Frontal cortex (tissue), 4 donors: ENCODE results near the gene PGA3. TPM values are rescaled to one million over a fixed set of nuclear protein-coding genes. Genes with fewer than 3 reads are reported as not detected.
"Not testable (repeated sequence)": the region's sequence is repeated elsewhere in the genome, so short reads cannot be mapped to it uniquely, and the experiment has no call there.

Source experiments
- DNase-seq, 2 donors: peaks; one replicate each; pipeline ENCODE4 v3.0.0; 2012; ENCODE audit warnings: low spot score in 2 of 2
- FAIRE-seq: peaks from 2 replicates; lab custom pipeline; 2012; peaks lifted over from hg19 to GRCh38; lab: Jason Lieb, UNC
- total RNA-seq: library from RNA; depleted of rRNA; stranded (reverse); fragments of >200 nt; gene quantifications from one replicate; pipeline ENCODE4 v1.2.3, GENCODE V29; 2014
- donor health status: control.
- donor health status: control.
- donor health status: control.

PGA3 gene
- total RNA-seq, 1 donor from 2014 or later = not detected

GRCh38 chr11:61168800-61169199, 34.5 kb upstream of the PGA3 start:
- FAIRE-seq (no peak), DNase-seq (no peak)

- no peak for DNase-seq
- FAIRE-seq = no peak
Measured at GRCh38 chr11:61170566-61170965, 32.7 kb upstream of the PGA3 start.

- no peak for DNase-seq
- no peak for FAIRE-seq
Measured at GRCh38 chr11:61171907-61172306, 31.4 kb upstream of the PGA3 start.

GRCh38 chr11:61172356-61172755, 31.0 kb upstream of the PGA3 start:
- DNase-seq (no peak), FAIRE-seq (no peak)

- DNase-seq (no peak), FAIRE-seq (no peak)
Measured at GRCh38 chr11:61172888-61173287, 30.4 kb upstream of the PGA3 start.

- DNase-seq (no peak), FAIRE-seq (no peak)
Measured at GRCh38 chr11:61173456-61173855, 29.9 kb upstream of the PGA3 start.

GRCh38 chr11:61174273-61174672, 29.0 kb upstream of the PGA3 start:
- no peak for FAIRE-seq
- no peak for DNase-seq

- DNase-seq (no peak), FAIRE-seq (no peak)
Measured at GRCh38 chr11:61174949-61175348, 28.4 kb upstream of the PGA3 start.

GRCh38 chr11:61176446-61176845, 26.9 kb upstream of the PGA3 start:
- FAIRE-seq (no peak), DNase-seq (no peak)

GRCh38 chr11:61180205-61180604, 23.1 kb upstream of the PGA3 start:
- FAIRE-seq, DNase-seq: not testable (repeated sequence)

GRCh38 chr11:61181489-61181888, 21.8 kb upstream of the PGA3 start:
- no peak for DNase-seq
- FAIRE-seq = no peak

- DNase-seq = no peak
- FAIRE-seq = no peak
Measured at GRCh38 chr11:61183645-61184044, 19.7 kb upstream of the PGA3 start.

- DNase-seq = no peak
- FAIRE-seq = no peak
Measured at GRCh38 chr11:61186504-61186903, 16.8 kb upstream of the PGA3 start.

GRCh38 chr11:61187505-61188130, 15.7 kb upstream of the PGA3 start:
- FAIRE-seq (no peak), DNase-seq (peak; percentile 47 to 68)

GRCh38 chr11:61189933-61190332, 13.4 kb upstream of the PGA3 start:
- FAIRE-seq (no peak), DNase-seq (no peak)

- no peak for FAIRE-seq
- no peak for DNase-seq
Measured at GRCh38 chr11:61193596-61193995, 9.7 kb upstream of the PGA3 start.

GRCh38 chr11:61194169-61194671, 9.1 kb upstream of the PGA3 start:
- DNase-seq (no peak), FAIRE-seq (no peak)

GRCh38 chr11:61194981-61195695, 8.2 kb upstream of the PGA3 start:
- FAIRE-seq = no peak
- DNase-seq = no peak

GRCh38 chr11:61195719-61196118, 7.6 kb upstream of the PGA3 start:
- no peak for FAIRE-seq
- DNase-seq = no peak

- FAIRE-seq (no peak), DNase-seq (no peak)
Measured at GRCh38 chr11:61198361-61198760, 5.0 kb upstream of the PGA3 start.

- FAIRE-seq = no peak
- no peak for DNase-seq
Measured at GRCh38 chr11:61198948-61199523, 4.3 kb upstream of the PGA3 start.
